ENCODE results near the gene BCKDHA. TPM values are rescaled to one million over a fixed set of nuclear protein-coding genes. Genes with fewer than 3 reads are reported as not detected.

Gene BCKDHA
- total RNA-seq, 1 donor from 2014 or later = 25.7 TPM

DNA sequence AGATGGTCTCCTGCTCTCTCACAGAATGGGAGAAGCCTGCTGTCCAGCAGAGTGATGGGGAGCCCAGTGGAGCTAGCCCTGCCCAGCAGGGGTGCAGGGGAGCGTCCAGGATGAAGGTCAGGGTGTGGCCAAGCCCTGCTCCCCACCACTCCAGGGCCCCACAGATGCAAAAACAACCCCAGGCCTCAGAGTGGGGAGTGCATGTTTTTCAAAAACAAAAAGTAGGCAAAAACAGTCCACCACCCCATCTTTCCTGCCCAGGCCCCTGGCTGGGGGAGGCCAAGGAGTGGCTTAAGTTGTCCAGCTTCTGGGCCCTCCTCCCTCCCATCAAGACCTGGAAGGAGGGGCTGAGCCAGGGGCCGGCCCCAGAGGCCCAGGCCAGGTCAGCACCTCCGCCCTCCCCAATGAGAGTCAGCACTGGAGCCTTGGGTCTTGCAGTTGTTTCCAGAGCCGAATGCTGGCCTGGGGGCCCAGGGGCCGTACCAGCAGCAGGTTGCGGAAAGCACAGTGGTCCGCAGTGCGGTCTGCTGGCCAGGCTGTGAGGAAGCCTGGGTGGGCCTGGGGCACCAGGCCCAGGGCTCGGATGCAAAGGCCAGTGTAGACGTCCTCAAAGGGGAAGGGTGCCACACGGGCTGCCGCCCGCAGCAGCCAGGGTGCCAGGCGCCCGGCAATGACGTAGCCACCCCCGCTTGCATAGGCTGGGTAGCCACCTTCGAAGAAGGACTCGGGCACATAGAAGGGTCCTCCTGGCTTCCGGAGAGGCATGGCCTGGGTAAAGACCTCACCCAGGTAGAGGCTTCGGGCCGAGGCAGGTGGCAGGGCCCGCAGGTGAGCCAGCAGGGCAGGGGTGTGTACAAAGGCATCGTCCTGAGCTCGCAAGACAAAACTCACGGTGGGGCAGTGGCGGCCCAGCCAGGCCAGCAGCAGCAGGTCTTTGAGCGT, 27.8 kb downstream of the BCKDHA start:
- H4K20me1 ChIP-seq (ENCODE audit: low read depth) = no peaks in the 10 kb centered on the region
- Mint-ChIP-seq H3K4me3 (peak overlapping the region; percentile 60), H3K4me1 (peaks cover 15% of the 10 kb centered on the region), H3K9me3 (no peaks in the 10 kb centered on the region), H3K36me3 (peaks cover 3% of the 10 kb centered on the region), H3K27me3 (ENCODE audit: insufficient read depth, low read depth) (no peaks in the 10 kb centered on the region), H3K27ac (no peak overlapping the region)
- H3K79me2 ChIP-seq (ENCODE audit: low read depth) = no peaks in the 10 kb centered on the region
- peaks cover 4% of the 10 kb centered on the region for H3F3A ChIP-seq (ENCODE audit: low read depth)
- no peak overlapping the region for H3K9ac ChIP-seq
- no peak for TF ChIP-seq EZH2phosphoT487 (IDR thresholded peaks at IDR 0.05)
- no peak for TF ChIP-seq EZH2 (IDR thresholded peaks at IDR 0.05)
- TF ChIP-seq CTCF (IDR thresholded peaks at IDR 0.05) = no peak
- no peaks in the 10 kb centered on the region for H3K27me3 ChIP-seq
- H3K9me3 ChIP-seq (ENCODE audit: low read depth) = no peaks in the 10 kb centered on the region
- H3K4me3 ChIP-seq = no peak overlapping the region
- H3K4me1 ChIP-seq = peaks cover 10% of the 10 kb centered on the region
- H2AFZ ChIP-seq (replicated peaks) = no peak overlapping the region
- H3K36me3 ChIP-seq = no peaks in the 10 kb centered on the region
- no peak overlapping the region for H3K4me2 ChIP-seq
- DNase-seq (ENCODE audit: low spot score) = no peak
- no peak overlapping the region for H3K27ac ChIP-seq

- H3K79me2 ChIP-seq (ENCODE audit: low read depth) = no peaks in the 10 kb centered on the region
- H3K4me3 Mint-ChIP-seq = peak overlapping the region; percentile 81
- no peaks in the 10 kb centered on the region for H3K27me3 ChIP-seq
- H3K9me3 ChIP-seq (ENCODE audit: low read depth) = no peaks in the 10 kb centered on the region
- H3K27ac ChIP-seq = no peak overlapping the region
- H3K4me1 Mint-ChIP-seq = peaks cover 15% of the 10 kb centered on the region
- peaks cover 2% of the 10 kb centered on the region for H3K27me3 Mint-ChIP-seq (ENCODE audit: insufficient read depth, low read depth)
- H3F3A ChIP-seq (ENCODE audit: low read depth) = peaks cover 4% of the 10 kb centered on the region
- no peak overlapping the region for H3K4me3 ChIP-seq
- H3K4me1 ChIP-seq = peaks cover 10% of the 10 kb centered on the region
- H3K9me3 Mint-ChIP-seq = no peaks in the 10 kb centered on the region
- DNase-seq (ENCODE audit: low spot score) = no peak
- no peaks in the 10 kb centered on the region for H4K20me1 ChIP-seq (ENCODE audit: low read depth)
- peaks cover 5% of the 10 kb centered on the region for H3K36me3 Mint-ChIP-seq
- peak overlapping the region; percentile 81 for H3K4me2 ChIP-seq
- no peak overlapping the region for H2AFZ ChIP-seq (replicated peaks)
- H3K9ac ChIP-seq = peak overlapping the region; percentile 81
- TF ChIP-seq EZH2 (IDR thresholded peaks at IDR 0.05) (no peak), CTCF (IDR thresholded peaks at IDR 0.05) (no peak), EZH2phosphoT487 (IDR thresholded peaks at IDR 0.05) (no peak)
- H3K27ac Mint-ChIP-seq = peak overlapping the region; percentile 17
- no peaks in the 10 kb centered on the region for H3K36me3 ChIP-seq
These were observed 28.7 kb downstream of the BCKDHA start for GRCh38 chr19:41426116-41426841.

- TF ChIP-seq CTCF (IDR thresholded peaks at IDR 0.05) = no peak
- TF ChIP-seq EZH2phosphoT487 (IDR thresholded peaks at IDR 0.05) = no peak
- no peak for TF ChIP-seq EZH2 (IDR thresholded peaks at IDR 0.05)
- Histone ChIP-seq H3K9me3 (ENCODE audit: low read depth) (no peaks in the 10 kb centered on the region), H3K9ac (peak within 1 kb of the TSS; percentile 81), H3F3A (ENCODE audit: low read depth) (peaks cover 7% of the 10 kb centered on the region), H3K4me1 (peaks cover 10% of the 10 kb centered on the region), H3K36me3 (no peaks in the 10 kb centered on the region), H4K20me1 (ENCODE audit: low read depth) (no peaks in the 10 kb centered on the region), H3K27ac (peak within 1 kb of the TSS; percentile 43), H3K79me2 (ENCODE audit: low read depth) (no peaks in the 10 kb centered on the region), H2AFZ (replicated peaks) (peak within 1 kb of the TSS; percentile 68), H3K4me2 (peak within 1 kb of the TSS; percentile 81), H3K4me3 (peak within 1 kb of the TSS; percentile 56), H3K27me3 (no peaks in the 10 kb centered on the region)
- Mint-ChIP-seq H3K27ac (peak within 1 kb of the TSS; percentile 97), H3K27me3 (ENCODE audit: insufficient read depth, low read depth) (peaks cover 5% of the 10 kb centered on the region), H3K9me3 (no peaks in the 10 kb centered on the region), H3K36me3 (peaks cover 3% of the 10 kb centered on the region), H3K4me3 (peak within 1 kb of the TSS; percentile 81), H3K4me1 (peaks cover 15% of the 10 kb centered on the region)
- peak; percentile 95 for DNase-seq (ENCODE audit: low spot score)
These were observed 29.5 kb downstream of the BCKDHA start, which contains the start of gene B3GNT8 for GRCh38 chr19:41426952-41427646. TSS of gene B3GNT8 (minus strand) at chr19:41427374. CDS start at chr19:41426778, 596 bp downstream.

Measured in neural progenitor cell (in vitro differentiated cells).